ACC112 (cell line): ENCODE measurements around the gene MYOZ1.

Experiments
- H2AFZ ChIP-seq: fragments of 200-600 bp; sonication (generic); one replicate; pipeline ENCODE4 v1.6.0; 2017; ENCODE audit warnings: antibody characterized with exemption, low read length; ENCODE audit not compliant: unreplicated experiment
- H3K27ac ChIP-seq: fragments of 200-600 bp; sonication (generic); 2 replicates; pipeline ENCODE4 v1.5.1; 2014; ENCODE audit warnings: low read depth, mild to moderate bottlenecking, antibody characterized with exemption, low read length, moderate library complexity
- H3K27me3 ChIP-seq: fragments of 200-600 bp; sonication (generic); 2 replicates; pipeline ENCODE4 v1.6.1; 2014; ENCODE audit warnings: mild to moderate bottlenecking, antibody characterized with exemption, low read length, moderate library complexity, mixed read lengths; ENCODE audit not compliant: insufficient read depth
- H3K36me3 ChIP-seq: fragments of 200-600 bp; sonication (generic); 2 replicates; pipeline ENCODE4 v1.6.1; 2016; ENCODE audit warnings: mild to moderate bottlenecking, antibody characterized with exemption, low read length, moderate library complexity, mixed read lengths; ENCODE audit not compliant: insufficient read depth
- H3K4me1 ChIP-seq: fragments of 200-600 bp; sonication (generic); one replicate; pipeline ENCODE4 v1.6.1; 2016; ENCODE audit warnings: low read length, mixed read lengths; ENCODE audit not compliant: insufficient read depth, unreplicated experiment, control insufficient read depth
- H3K4me3 ChIP-seq: fragments of 200-600 bp; sonication (generic); 2 replicates; pipeline ENCODE4 v1.5.1; 2014; ENCODE audit warnings: mild to moderate bottlenecking, low read depth, low read length
- H3K79me2 ChIP-seq: fragments of 200-600 bp; sonication (generic); one replicate; pipeline ENCODE4 v1.6.0; 2016; ENCODE audit warnings: low read length; ENCODE audit not compliant: control insufficient read depth, unreplicated experiment, insufficient read depth

MYOZ1 gene

DNA sequence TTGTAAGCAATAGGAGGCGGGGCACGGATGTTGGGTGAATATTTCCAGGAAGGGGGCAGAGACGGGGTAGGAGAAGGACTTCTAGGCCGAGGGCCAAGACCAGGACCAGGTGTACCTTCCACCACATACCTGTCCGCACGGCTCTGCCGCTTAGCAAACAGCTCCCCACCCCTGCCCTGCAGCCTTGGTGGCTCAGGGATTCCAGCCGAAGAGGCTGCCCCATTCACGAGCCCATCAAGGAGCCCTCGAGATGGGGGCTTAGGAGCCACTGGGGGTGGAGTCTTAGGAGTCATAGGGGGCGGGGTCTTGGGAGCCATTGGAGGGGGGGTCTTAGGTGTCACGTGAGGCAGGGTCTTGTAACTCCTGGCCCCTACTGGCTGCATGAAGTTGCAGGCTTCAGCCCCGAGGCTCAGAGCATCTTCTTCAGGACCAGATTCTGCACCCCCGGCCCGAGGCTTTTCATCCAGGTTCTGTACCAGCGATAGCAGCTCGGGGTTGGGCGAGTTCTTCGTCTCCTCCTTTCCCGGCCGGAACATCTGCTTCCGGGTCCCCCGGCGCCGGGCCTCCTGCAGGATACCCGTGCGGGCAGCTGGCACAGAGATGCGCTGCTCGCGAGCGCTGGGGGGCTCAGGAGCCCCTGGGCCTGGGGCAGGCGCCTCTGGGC is 6.1 kb upstream of the MYOZ1 start:
- Histone ChIP-seq H3K27ac (no peak overlapping the region), H3K36me3 (no peaks in the 10 kb centered on the region), H3K4me1 (peaks cover 4% of the 10 kb centered on the region), H2AFZ (peak overlapping the region; percentile 98), H3K79me2 (no peaks in the 10 kb centered on the region), H3K27me3 (no peaks in the 10 kb centered on the region), H3K4me3 (peak overlapping the region; percentile 80)

GRCh38 chr10:73646598-73647041 is 5.3 kb upstream of the MYOZ1 start:
- no peaks in the 10 kb centered on the region for H3K27me3 ChIP-seq

DNA sequence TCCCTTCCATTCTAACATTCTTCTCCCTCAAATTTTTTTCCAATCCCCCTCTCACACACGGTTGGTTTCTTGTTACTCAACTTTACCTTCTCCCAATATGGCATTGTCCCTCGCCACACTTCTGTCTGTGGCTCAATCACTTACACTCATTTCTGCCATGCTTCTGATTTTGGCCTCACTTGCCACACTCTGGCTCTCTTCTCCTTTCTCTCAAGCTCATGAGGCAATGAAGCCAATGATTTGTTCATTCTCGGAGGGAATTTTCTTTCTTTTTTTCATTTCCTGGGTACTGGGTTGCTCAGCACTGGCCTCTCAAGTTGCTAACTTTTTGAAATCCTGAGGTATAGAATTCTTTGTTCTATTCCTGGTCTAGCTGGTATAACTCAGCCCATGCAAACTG is 4.0 kb upstream of the MYOZ1 start:
- Histone ChIP-seq H3K4me3 (no peak overlapping the region), H3K79me2 (no peaks in the 10 kb centered on the region), H3K4me1 (peaks cover 4% of the 10 kb centered on the region), H3K27me3 (no peaks in the 10 kb centered on the region), H3K27ac (no peak overlapping the region), H2AFZ (no peak overlapping the region), H3K36me3 (no peaks in the 10 kb centered on the region)

More at GRCh38 chr10:73646598-73647041, 5.3 kb upstream of the MYOZ1 start:
- no peak overlapping the region for H3K27ac ChIP-seq
- no peak overlapping the region for H2AFZ ChIP-seq
- no peaks in the 10 kb centered on the region for H3K79me2 ChIP-seq
- H3K4me3 ChIP-seq = no peak overlapping the region
- H3K4me1 ChIP-seq = peaks cover 4% of the 10 kb centered on the region
- H3K36me3 ChIP-seq = no peaks in the 10 kb centered on the region

GRCh38 chr10:73644767-73645166 is 3.5 kb upstream of the MYOZ1 start:
- Histone ChIP-seq H3K27ac (no peak overlapping the region), H3K4me1 (peaks cover 4% of the 10 kb centered on the region), H3K36me3 (no peaks in the 10 kb centered on the region), H3K4me3 (no peak overlapping the region), H3K27me3 (no peaks in the 10 kb centered on the region), H3K79me2 (no peaks in the 10 kb centered on the region), H2AFZ (peak overlapping the region; percentile 15)

GRCh38 chr10:73644015-73644743 is 2.9 kb upstream of the MYOZ1 start:
- H3K27ac ChIP-seq = no peak overlapping the region
- no peaks in the 10 kb centered on the region for H3K79me2 ChIP-seq
- H3K27me3 ChIP-seq = no peaks in the 10 kb centered on the region
- no peak overlapping the region for H3K4me3 ChIP-seq
- peaks cover 4% of the 10 kb centered on the region for H3K4me1 ChIP-seq
- peak overlapping the region; percentile 15 for H2AFZ ChIP-seq
- H3K36me3 ChIP-seq = no peaks in the 10 kb centered on the region

- Histone ChIP-seq H3K27me3 (no peaks in the 10 kb centered on the region), H3K4me3 (no peak overlapping the region), H3K79me2 (no peaks in the 10 kb centered on the region), H3K36me3 (no peaks in the 10 kb centered on the region), H2AFZ (no peak overlapping the region), H3K27ac (no peak overlapping the region), H3K4me1 (no peaks in the 10 kb centered on the region)
Measured at GRCh38 chr10:73643362-73643761, 2.1 kb upstream of the MYOZ1 start.

GRCh38 chr10:73639286-73639685 is 2.0 kb downstream of the MYOZ1 start:
- no peaks in the 10 kb centered on the region for H3K79me2 ChIP-seq
- H2AFZ ChIP-seq = no peak overlapping the region
- no peaks in the 10 kb centered on the region for H3K36me3 ChIP-seq
- no peak overlapping the region for H3K4me3 ChIP-seq
- no peaks in the 10 kb centered on the region for H3K4me1 ChIP-seq
- no peaks in the 10 kb centered on the region for H3K27me3 ChIP-seq
- H3K27ac ChIP-seq = no peak overlapping the region

DNA sequence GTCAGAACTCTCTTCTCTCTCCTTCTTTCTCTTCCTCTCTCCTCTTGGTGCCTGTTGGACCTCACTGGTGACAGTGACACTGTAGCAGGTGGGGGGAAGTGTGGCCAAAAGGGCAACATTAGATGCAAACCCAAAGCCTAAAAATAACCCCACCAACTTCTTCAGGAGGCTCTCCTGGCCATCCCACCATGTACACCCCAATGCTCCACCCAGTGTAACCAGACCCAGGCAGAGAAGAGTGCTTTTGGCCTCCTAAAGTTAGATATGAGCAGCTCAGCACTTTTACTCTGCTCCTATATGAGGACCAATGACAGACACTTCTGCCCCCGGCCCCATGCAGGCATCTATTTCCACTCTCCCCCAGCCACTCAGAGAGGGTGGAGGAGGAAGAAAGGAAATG is 5.5 kb downstream of the MYOZ1 start:
- Histone ChIP-seq H3K4me1 (no peaks in the 10 kb centered on the region), H2AFZ (no peak overlapping the region), H3K4me3 (no peak overlapping the region), H3K27ac (no peak overlapping the region), H3K79me2 (no peaks in the 10 kb centered on the region), H3K36me3 (no peaks in the 10 kb centered on the region), H3K27me3 (no peaks in the 10 kb centered on the region)

DNA sequence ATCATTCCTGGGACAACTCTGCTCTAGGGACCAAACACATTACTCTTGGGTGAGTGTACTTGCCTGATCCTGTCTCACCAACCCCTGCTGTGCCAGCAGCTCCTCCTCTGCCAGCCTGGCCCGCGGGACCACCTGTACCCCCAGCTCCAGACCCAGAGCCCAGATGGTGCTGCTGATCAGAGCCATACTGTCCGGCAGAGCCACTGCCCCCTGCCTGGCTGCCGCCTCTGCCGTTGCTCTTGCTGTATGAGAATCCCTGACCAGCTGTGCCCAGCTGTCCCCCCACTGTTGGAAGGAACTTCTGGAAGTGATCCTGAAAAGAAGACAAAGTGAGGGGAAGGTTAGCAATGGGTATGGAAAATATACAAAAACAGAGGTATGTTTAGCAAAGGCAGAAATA is 6.9 kb downstream of the MYOZ1 start:
- H3K79me2 ChIP-seq = no peaks in the 10 kb centered on the region
- no peak overlapping the region for H3K27ac ChIP-seq
- no peaks in the 10 kb centered on the region for H3K4me1 ChIP-seq
- H3K36me3 ChIP-seq = no peaks in the 10 kb centered on the region
- H3K4me3 ChIP-seq = no peak overlapping the region
- no peaks in the 10 kb centered on the region for H3K27me3 ChIP-seq
- H2AFZ ChIP-seq = no peak overlapping the region

- no peak overlapping the region for H3K4me3 ChIP-seq
- no peaks in the 10 kb centered on the region for H3K27me3 ChIP-seq
- H2AFZ ChIP-seq = no peak overlapping the region
- no peaks in the 10 kb centered on the region for H3K36me3 ChIP-seq
- H3K27ac ChIP-seq = no peak overlapping the region
- H3K4me1 ChIP-seq = peaks cover 6% of the 10 kb centered on the region
- H3K79me2 ChIP-seq = peaks cover 6% of the 10 kb centered on the region
Measured at GRCh38 chr10:73629165-73629564, 12.1 kb downstream of the MYOZ1 start.

DNA sequence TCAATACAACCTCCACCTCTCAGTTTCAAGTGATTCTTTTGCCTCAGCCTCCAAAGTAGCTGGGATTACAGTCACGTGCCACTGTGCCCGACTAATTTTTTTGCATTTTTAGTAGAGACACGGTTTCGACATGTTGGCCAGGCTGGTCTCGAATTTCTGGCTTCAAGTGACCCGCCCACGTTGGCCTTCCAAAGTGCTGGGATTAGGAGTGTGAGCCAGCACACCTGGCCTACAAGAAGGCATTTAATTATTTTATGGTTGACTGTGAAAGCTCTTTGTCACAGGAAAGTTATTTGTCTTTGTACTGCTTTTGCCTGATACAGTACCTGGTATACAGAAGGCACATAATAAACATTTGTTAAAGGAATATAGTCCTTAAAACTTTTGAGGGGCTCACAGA is 12.9 kb downstream of the MYOZ1 start:
- H3K27me3 ChIP-seq = no peaks in the 10 kb centered on the region
- H3K4me1 ChIP-seq = peaks cover 6% of the 10 kb centered on the region
- H2AFZ ChIP-seq = no peak overlapping the region
- H3K36me3 ChIP-seq = no peaks in the 10 kb centered on the region
- H3K4me3 ChIP-seq = no peak overlapping the region
- H3K27ac ChIP-seq = no peak overlapping the region
- H3K79me2 ChIP-seq = peaks cover 6% of the 10 kb centered on the region
